HG02642 (cell line): ENCODE data around the gene TARS3.
"Not testable (repeated sequence)": the region's sequence is repeated elsewhere in the genome, so short reads cannot be mapped to it uniquely, and the experiment has no call there.

ENCODE experiments used
- ATAC-seq: cut with Tn5 transposase; IDR thresholded peaks from one replicate; pipeline ENCODE4 v1.9.1; 2021; ENCODE audit warnings: mild to moderate bottlenecking; ENCODE audit not compliant: unreplicated experiment, poor library complexity

Gene TARS3

GRCh38 chr15:101633356-101633755 is 90.9 kb downstream of the TARS3 start:
- ATAC-seq, result no peak

- ATAC-seq, result not testable (repeated sequence)
Observed at GRCh38 chr15:101626729-101627128, 97.5 kb downstream of the TARS3 start.

GRCh38 chr15:101625980-101626379 is 98.3 kb downstream of the TARS3 start:
- no peak for ATAC-seq

GRCh38 chr15:101625184-101625583 is 99.1 kb downstream of the TARS3 start:
- no peak for ATAC-seq

- no peak for ATAC-seq
Observed at GRCh38 chr15:101623367-101624304, 100.6 kb downstream of the TARS3 start.

GRCh38 chr15:101621961-101622360 is 102.3 kb downstream of the TARS3 start:
- ATAC-seq, result no peak

GRCh38 chr15:101620671-101621070 is 103.6 kb downstream of the TARS3 start:
- no peak for ATAC-seq

GRCh38 chr15:101619615-101619865 is 104.7 kb downstream of the TARS3 start:
- no peak for ATAC-seq

GRCh38 chr15:101618851-101619614 is 105.2 kb downstream of the TARS3 start:
- ATAC-seq, result no peak

- ATAC-seq, result no peak
Observed at GRCh38 chr15:101618076-101618475, 106.2 kb downstream of the TARS3 start.

- ATAC-seq, result no peak
Observed at GRCh38 chr15:101617390-101617965, 106.8 kb downstream of the TARS3 start.

GRCh38 chr15:101615986-101616848 is 108.1 kb downstream of the TARS3 start:
- no peak for ATAC-seq

GRCh38 chr15:101615414-101615985 is 108.8 kb downstream of the TARS3 start:
- ATAC-seq, result no peak

- no peak for ATAC-seq
Observed at GRCh38 chr15:101614761-101615160, 109.5 kb downstream of the TARS3 start.

- no peak for ATAC-seq
Observed at GRCh38 chr15:101614001-101614585, 110.2 kb downstream of the TARS3 start.

- no peak for ATAC-seq
Observed at GRCh38 chr15:101613130-101614000, 110.9 kb downstream of the TARS3 start.

- no peak for ATAC-seq
Observed at GRCh38 chr15:101612676-101613075, 111.6 kb downstream of the TARS3 start.

GRCh38 chr15:101611580-101612299 is 112.5 kb downstream of the TARS3 start:
- ATAC-seq, result no peak
